Activated naive CD4-positive, alpha-beta T cell treated with anti-CD3 and anti-CD28 coated beads, Interleukin-2, amount 10 ng/mL, durations not matched to agents 7 days and 5 days (primary cell): ENCODE results near the gene CHD2.

Experiments used
- CTCF ChIA-PET: fragments of 350-600 bp; sonication (Branson Sonifier 250); formaldehyde crosslinking; loops from one replicate; lab custom pipeline; 2021; ENCODE audit warnings: antibody characterized with exemption; lab: Charles Lee
- DNase-seq: peaks from one replicate; pipeline ENCODE4 v3.0.0-alpha.2; 2020
- H3K27ac Mint-ChIP-seq: one replicate; pipeline ENCODE4 v1.8.0; 2021; ENCODE audit warnings: mild to moderate bottlenecking, moderate library complexity, mixed read lengths
- H3K27me3 Mint-ChIP-seq: one replicate; pipeline ENCODE4 v1.8.0; 2021; ENCODE audit warnings: mild to moderate bottlenecking, mixed read lengths
- H3K36me3 Mint-ChIP-seq: one replicate; pipeline ENCODE4 v1.8.0; 2021; ENCODE audit warnings: mixed read lengths
- H3K4me1 Mint-ChIP-seq: one replicate; pipeline ENCODE4 v1.8.0; 2021; ENCODE audit warnings: mixed read lengths
- H3K4me3 Mint-ChIP-seq: one replicate; pipeline ENCODE4 v1.8.0; 2021; ENCODE audit warnings: mild to moderate bottlenecking, moderate library complexity, mixed read lengths
- H3K9me3 Mint-ChIP-seq: one replicate; pipeline ENCODE4 v1.8.0; 2021; ENCODE audit warnings: mixed read lengths

CHD2 gene

GRCh38 chr15:92936138-92936537, 36.0 kb downstream of the CHD2 start:
- H3K27ac Mint-ChIP-seq = peak overlapping the region; percentile 73
- H3K36me3 Mint-ChIP-seq = peaks cover 85% of the 10 kb centered on the region
- no peak overlapping the region for H3K4me3 Mint-ChIP-seq
- DNase-seq = no peak
- H3K9me3 Mint-ChIP-seq = no peaks in the 10 kb centered on the region
- CTCF ChIA-PET = interaction anchor here (0.9 to 1.5 kb wide), 2 partner anchors 10 to 82 kb away, joined by 3 read pairs; no protein-coding TSS in a partner anchor
- H3K4me1 Mint-ChIP-seq = peaks cover 40% of the 10 kb centered on the region
- H3K27me3 Mint-ChIP-seq = no peaks in the 10 kb centered on the region

GRCh38 chr15:92936693-92937092, 36.6 kb downstream of the CHD2 start:
- CTCF ChIA-PET = interaction anchor here (0.9 to 1.5 kb wide), 3 partner anchors 9 to 81 kb away, joined by 3 read pairs; no protein-coding TSS in a partner anchor
- H3K9me3 Mint-ChIP-seq = no peaks in the 10 kb centered on the region
- peaks cover 40% of the 10 kb centered on the region for H3K4me1 Mint-ChIP-seq
- H3K27me3 Mint-ChIP-seq = no peaks in the 10 kb centered on the region
- H3K4me3 Mint-ChIP-seq = no peak overlapping the region
- peaks cover 86% of the 10 kb centered on the region for H3K36me3 Mint-ChIP-seq
- peak overlapping the region; percentile 65 for H3K27ac Mint-ChIP-seq
- no peak for DNase-seq

- H3K4me1 Mint-ChIP-seq = peaks cover 40% of the 10 kb centered on the region
- CTCF ChIA-PET = interaction anchor here (1.4 kb wide), 1 partner anchor 10 kb away, joined by 3 read pairs; no protein-coding TSS in a partner anchor
- no peak for DNase-seq
- H3K27ac Mint-ChIP-seq = no peak overlapping the region
- peaks cover 85% of the 10 kb centered on the region for H3K36me3 Mint-ChIP-seq
- H3K4me3 Mint-ChIP-seq = no peak overlapping the region
- no peaks in the 10 kb centered on the region for H3K27me3 Mint-ChIP-seq
- H3K9me3 Mint-ChIP-seq = no peaks in the 10 kb centered on the region
Measured at GRCh38 chr15:92937901-92938300, 37.8 kb downstream of the CHD2 start.

GRCh38 chr15:92938387-92938786, 38.3 kb downstream of the CHD2 start:
- Mint-ChIP-seq H3K4me1 (peaks cover 38% of the 10 kb centered on the region), H3K27me3 (no peaks in the 10 kb centered on the region), H3K27ac (no peak overlapping the region), H3K4me3 (no peak overlapping the region), H3K36me3 (peaks cover 86% of the 10 kb centered on the region), H3K9me3 (no peaks in the 10 kb centered on the region)
- no peak for DNase-seq
- CTCF ChIA-PET = interaction anchor here (1.7 to 2.5 kb wide), 2 partner anchors 15 to 141 kb away, joined by 5 to 8 read pairs; no protein-coding TSS in a partner anchor

GRCh38 chr15:92941668-92942067, 41.5 kb downstream of the CHD2 start:
- no peak overlapping the region for H3K4me3 Mint-ChIP-seq

GRCh38 chr15:92942706-92943105, 42.6 kb downstream of the CHD2 start:
- Mint-ChIP-seq H3K4me3 (no peak overlapping the region), H3K4me1 (peaks cover 2% of the 10 kb centered on the region), H3K9me3 (peaks cover 16% of the 10 kb centered on the region), H3K36me3 (peaks cover 84% of the 10 kb centered on the region), H3K27ac (no peak overlapping the region), H3K27me3 (no peaks in the 10 kb centered on the region)
- DNase-seq = no peak
- CTCF ChIA-PET = no interaction called here

More at GRCh38 chr15:92941668-92942067, 41.5 kb downstream of the CHD2 start:
- CTCF ChIA-PET = no interaction called here
- Mint-ChIP-seq H3K27ac (no peak overlapping the region), H3K4me1 (peaks cover 13% of the 10 kb centered on the region), H3K36me3 (peaks cover 82% of the 10 kb centered on the region), H3K9me3 (peaks cover 8% of the 10 kb centered on the region), H3K27me3 (no peaks in the 10 kb centered on the region)
- no peak for DNase-seq

GRCh38 chr15:92943581-92943980, 43.5 kb downstream of the CHD2 start:
- CTCF ChIA-PET = interaction anchor here (0.6 kb wide), 1 partner anchor 36 kb away, joined by 3 read pairs; no protein-coding TSS in a partner anchor
- Mint-ChIP-seq H3K27ac (peak overlapping the region; percentile 3), H3K9me3 (peaks cover 23% of the 10 kb centered on the region)

GRCh38 chr15:92944946-92945521, 44.9 kb downstream of the CHD2 start:
- Mint-ChIP-seq H3K27ac (peak overlapping the region; percentile 24), H3K4me1 (no peaks in the 10 kb centered on the region), H3K27me3 (no peaks in the 10 kb centered on the region), H3K36me3 (peaks cover 85% of the 10 kb centered on the region), H3K9me3 (peaks cover 36% of the 10 kb centered on the region), H3K4me3 (no peak overlapping the region)
- DNase-seq = no peak
- CTCF ChIA-PET = interaction anchor here (0.6 kb wide), 1 partner anchor 14 kb away, joined by 3 read pairs; no protein-coding TSS in a partner anchor

More at GRCh38 chr15:92943581-92943980, 43.5 kb downstream of the CHD2 start:
- DNase-seq = no peak
- Mint-ChIP-seq H3K27me3 (no peaks in the 10 kb centered on the region), H3K4me3 (no peak overlapping the region), H3K4me1 (no peaks in the 10 kb centered on the region), H3K36me3 (peaks cover 85% of the 10 kb centered on the region)

GRCh38 chr15:92947071-92947730, 47.1 kb downstream of the CHD2 start:
- DNase-seq = no peak

GRCh38 chr15:92949604-92950249, 49.6 kb downstream of the CHD2 start:
- Mint-ChIP-seq H3K36me3 (peaks cover 85% of the 10 kb centered on the region), H3K27ac (peak overlapping the region; percentile 55), H3K9me3 (peaks cover 36% of the 10 kb centered on the region), H3K4me1 (no peaks in the 10 kb centered on the region), H3K4me3 (no peak overlapping the region), H3K27me3 (no peaks in the 10 kb centered on the region)
- no peak for DNase-seq
- CTCF ChIA-PET = no interaction called here

More at GRCh38 chr15:92947071-92947730, 47.1 kb downstream of the CHD2 start:
- Mint-ChIP-seq H3K36me3 (peaks cover 93% of the 10 kb centered on the region), H3K4me1 (no peaks in the 10 kb centered on the region), H3K4me3 (no peak overlapping the region), H3K9me3 (peaks cover 36% of the 10 kb centered on the region), H3K27ac (peak overlapping the region; percentile 10), H3K27me3 (no peaks in the 10 kb centered on the region)
- CTCF ChIA-PET = no interaction called here

GRCh38 chr15:92951800-92952457, 51.8 kb downstream of the CHD2 start:
- H3K4me1 Mint-ChIP-seq = peaks cover 2% of the 10 kb centered on the region
- peaks cover 28% of the 10 kb centered on the region for H3K9me3 Mint-ChIP-seq
- DNase-seq = no peak
- H3K27me3 Mint-ChIP-seq = no peaks in the 10 kb centered on the region
- no peak overlapping the region for H3K27ac Mint-ChIP-seq
- peaks cover 86% of the 10 kb centered on the region for H3K36me3 Mint-ChIP-seq
- CTCF ChIA-PET = no interaction called here
- H3K4me3 Mint-ChIP-seq = no peak overlapping the region

- no peak for DNase-seq
- Mint-ChIP-seq H3K4me3 (no peak overlapping the region), H3K27ac (no peak overlapping the region), H3K4me1 (peaks cover 6% of the 10 kb centered on the region), H3K36me3 (peaks cover 86% of the 10 kb centered on the region), H3K9me3 (peaks cover 22% of the 10 kb centered on the region), H3K27me3 (no peaks in the 10 kb centered on the region)
- CTCF ChIA-PET = no interaction called here
Measured at GRCh38 chr15:92952458-92952850, 52.3 kb downstream of the CHD2 start.

GRCh38 chr15:92953566-92953965, 53.4 kb downstream of the CHD2 start:
- no peak overlapping the region for H3K27ac Mint-ChIP-seq
- CTCF ChIA-PET = interaction anchor here (0.9 to 1.9 kb wide), 4 partner anchors 14 to 156 kb away, joined by 3 to 8 read pairs (median 4); no protein-coding TSS in a partner anchor
- H3K36me3 Mint-ChIP-seq = peaks cover 83% of the 10 kb centered on the region
- H3K9me3 Mint-ChIP-seq = peaks cover 14% of the 10 kb centered on the region
- H3K4me1 Mint-ChIP-seq = peaks cover 13% of the 10 kb centered on the region
- H3K27me3 Mint-ChIP-seq = no peaks in the 10 kb centered on the region
- H3K4me3 Mint-ChIP-seq = no peak overlapping the region
- no peak for DNase-seq

GRCh38 chr15:92954002-92954401, 53.9 kb downstream of the CHD2 start:
- H3K4me1 Mint-ChIP-seq = peaks cover 16% of the 10 kb centered on the region
- H3K4me3 Mint-ChIP-seq = no peak overlapping the region
- peaks cover 10% of the 10 kb centered on the region for H3K9me3 Mint-ChIP-seq
- CTCF ChIA-PET = interaction anchor here (0.9 to 1.9 kb wide), 5 partner anchors 15 to 156 kb away, joined by 3 to 8 read pairs (median 3); no protein-coding TSS in a partner anchor
- no peak overlapping the region for H3K27ac Mint-ChIP-seq
- peaks cover 83% of the 10 kb centered on the region for H3K36me3 Mint-ChIP-seq
- H3K27me3 Mint-ChIP-seq = no peaks in the 10 kb centered on the region
- DNase-seq = no peak
